Caco-2 (cell line): ENCODE data around the gene SCN4A. TPM values are rescaled to one million over a fixed set of nuclear protein-coding genes. Genes with fewer than 3 reads are reported as not detected.

Experiments
- BruUV-seq: library from RNA; stranded (reverse); fragments of 400-500 nt; replicated peaks from 2 replicates; lab custom pipeline; 2021; lab: Mats Ljungman, UMichigan
- CTCF ChIA-PET: fragments of 300-600 bp; sonication (Branson Sonifier 250); formaldehyde crosslinking; loops from one replicate; lab custom pipeline; 2022; ENCODE audit warnings: antibody characterized with exemption; lab: Charles Lee
- POLR2A ChIA-PET: fragments of 300-600 bp; sonication (Branson Sonifier 250); formaldehyde crosslinking; loops from one replicate; lab custom pipeline; 2022; ENCODE audit warnings: antibody characterized with exemption; lab: Charles Lee
- DNase-seq, 2 experiments: peaks; one replicate each; pipeline versions ENCODE4 v3.0.0 to v3.0.0-alpha.2; 2020 to 2022
- H3K27me3 ChIP-seq: replicated peaks from 2 replicates; pipeline ENCODE4 v1.6.0; 2011; ENCODE audit warnings: low read length; ENCODE audit not compliant: control insufficient read depth, insufficient read depth
- H3K36me3 ChIP-seq: 2 replicates; pipeline ENCODE4 v1.5.1; 2011; ENCODE audit warnings: low read length; ENCODE audit not compliant: control insufficient read depth, insufficient read depth
- H3K4me1 ChIP-seq: fragments of 250-450 bp; sonication (Bioruptor Pico); 2 replicates; pipeline ENCODE4 v1.5.1; 2020; ENCODE audit warnings: mild to moderate bottlenecking
- H3K4me3 ChIP-seq: 2 replicates; pipeline ENCODE4 v1.5.1; 2011; ENCODE audit warnings: low read depth, mild to moderate bottlenecking, control low read depth, low read length
- H3K9me3 ChIP-seq: fragments of 250-450 bp; sonication (Bioruptor Pico); 2 replicates; pipeline ENCODE4 v1.5.1; 2020; ENCODE audit warnings: mild to moderate bottlenecking, moderate library complexity
- H3K27ac Mint-ChIP-seq: one replicate; pipeline ENCODE4 v1.8.0; 2022; ENCODE audit warnings: mixed read lengths; ENCODE audit not compliant: unreplicated experiment
- H3K27me3 Mint-ChIP-seq: one replicate; pipeline ENCODE4 v1.8.0; 2022; ENCODE audit warnings: mixed read lengths; ENCODE audit not compliant: insufficient read depth, unreplicated experiment
- H3K36me3 Mint-ChIP-seq: one replicate; pipeline ENCODE4 v1.8.0; 2022; ENCODE audit warnings: mild to moderate bottlenecking, mixed read lengths; ENCODE audit not compliant: insufficient read depth, unreplicated experiment
- H3K4me1 Mint-ChIP-seq: one replicate; pipeline ENCODE4 v1.8.0; 2022; ENCODE audit warnings: low read depth, mixed read lengths; ENCODE audit not compliant: unreplicated experiment
- H3K4me3 Mint-ChIP-seq: one replicate; pipeline ENCODE4 v1.8.0; 2022; ENCODE audit warnings: mild to moderate bottlenecking, moderate library complexity, mixed read lengths; ENCODE audit not compliant: unreplicated experiment
- H3K9me3 Mint-ChIP-seq: one replicate; pipeline ENCODE4 v1.8.0; 2022; ENCODE audit warnings: mixed read lengths; ENCODE audit not compliant: unreplicated experiment
- CTCF ChIP-seq, 2 experiments: fragments of 200-600 bp in 1 of 2; IDR thresholded peaks; 1 replicate in 1 of 2; 2 replicates in 1 of 2; pipeline versions ENCODE4 v1.5.1 to v1.8.0; 2011 to 2022; ENCODE audit warnings: antibody characterized with exemption in 1 of 2, control low read depth in 1 of 2, inconsistent platforms in 1 of 2, low read depth in 1 of 2, low read length in 1 of 2, mild to moderate bottlenecking in 1 of 2, moderate library complexity in 1 of 2; ENCODE audit not compliant: insufficient read depth in 1 of 2, severe bottlenecking in 1 of 2, unreplicated experiment in 1 of 2
- intact Hi-C: fragments of 100-400 bp; cut with micrococcal nuclease; formaldehyde crosslinking; loops from one replicate; pipeline ENCODE4 v1.10.0; 2022; ENCODE audit not compliant: unreplicated experiment
- total RNA-seq: library from RNA; stranded (reverse); gene quantifications from 2 replicates; pipeline ENCODE4 v1.2.3, GENCODE V29; 2022

Gene SCN4A
- total RNA-seq, 1 experiment from 2014 or later = not detected

DNA sequence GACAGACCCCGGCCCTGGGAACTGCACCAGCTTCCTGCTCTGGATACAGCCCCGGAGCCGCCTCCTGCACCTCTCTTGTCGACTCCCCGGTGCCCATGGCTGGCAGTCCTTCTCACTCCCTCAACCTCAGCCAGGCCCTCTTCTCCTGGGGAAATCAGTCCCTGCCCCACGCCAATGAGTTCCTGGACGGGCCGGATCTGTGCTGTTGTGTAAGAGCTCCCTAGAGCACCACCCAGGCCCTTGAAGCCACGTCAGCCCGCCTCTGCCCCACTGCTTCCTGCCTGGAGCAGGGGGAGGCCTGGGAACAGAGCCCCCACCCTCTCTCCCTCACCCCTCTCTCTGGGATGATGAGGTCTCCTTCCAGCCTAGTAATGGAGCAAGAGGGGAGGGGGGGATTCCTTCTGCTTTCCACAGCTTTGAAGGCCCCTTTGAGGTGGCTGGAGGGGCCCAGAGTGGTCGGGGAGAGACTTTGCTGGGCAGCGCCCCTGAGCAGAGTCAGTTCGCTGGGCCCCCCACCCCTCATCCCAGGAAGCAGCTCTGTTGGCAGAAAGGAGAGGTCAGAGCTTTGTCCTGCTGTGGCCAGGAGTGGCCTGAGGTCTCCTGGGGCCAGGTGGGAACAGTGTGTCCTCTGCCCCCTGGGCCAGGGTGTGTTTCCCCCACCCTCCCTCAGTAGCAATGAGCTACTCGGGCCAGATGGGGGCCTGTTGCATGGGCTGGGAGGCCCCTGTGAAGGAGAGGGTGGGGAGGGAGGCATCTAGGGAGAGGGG, 29.2 kb upstream of the SCN4A start:
- ChIA-PET CTCF (interaction anchor here (0.7 kb wide), 1 partner anchor 15 kb away, joined by 3 read pairs; no protein-coding TSS in a partner anchor), POLR2A (no interaction called here)
- Histone ChIP-seq H3K4me3 (no peak overlapping the region), H3K9me3 (no peaks in the 10 kb centered on the region), H3K4me1 (peaks cover 5% of the 10 kb centered on the region; the same call in 1 of the 2 replicates), H3K27me3 (no peaks in the 10 kb centered on the region; the same call in 1 of the 2 replicates), H3K36me3 (no peaks in the 10 kb centered on the region)
- intact Hi-C loops = no loop called here
- no peak for TF ChIP-seq CTCF (IDR thresholded peaks at IDR 0.05; ENCODE audit: insufficient read depth in 1 of 2, low read depth in 1 of 2, low read length in 1 of 2, severe bottlenecking in 1 of 2, unreplicated experiment in 1 of 2)
- H3K36me3 Mint-ChIP-seq = no peaks in the 10 kb centered on the region
- H3K27me3 Mint-ChIP-seq = peaks cover 1% of the 10 kb centered on the region
- DNase-seq = peak in 1 of 2 experiments; percentile 14
- H3K9me3 Mint-ChIP-seq = no peaks in the 10 kb centered on the region
- H3K27ac Mint-ChIP-seq = no peak overlapping the region
- no peaks in the 10 kb centered on the region for H3K4me1 Mint-ChIP-seq
- H3K4me3 Mint-ChIP-seq = no peak overlapping the region
- no TSS peak for BruUV-seq

GRCh38 chr17:64001091-64001579, 28.4 kb upstream of the SCN4A start:
- H3K36me3 ChIP-seq = no peaks in the 10 kb centered on the region
- BruUV-seq = no TSS peak
- Mint-ChIP-seq H3K4me1 (no peaks in the 10 kb centered on the region), H3K9me3 (no peaks in the 10 kb centered on the region), H3K4me3 (no peak overlapping the region), H3K27me3 (peaks cover 5% of the 10 kb centered on the region), H3K27ac (no peak overlapping the region), H3K36me3 (no peaks in the 10 kb centered on the region)
- POLR2A ChIA-PET = no interaction called here
- intact Hi-C loops = no loop called here
- peak in 1 of 2 experiments; percentile 23 for DNase-seq
- H3K4me1 ChIP-seq = peaks cover 5% of the 10 kb centered on the region; the same call in 1 of the 2 replicates
- H3K9me3 ChIP-seq = no peaks in the 10 kb centered on the region
- H3K4me3 ChIP-seq = no peak overlapping the region
- CTCF ChIA-PET = no interaction called here
- H3K27me3 ChIP-seq = no peaks in the 10 kb centered on the region; the same call in 1 of the 2 replicates
- TF ChIP-seq CTCF (IDR thresholded peaks at IDR 0.05; ENCODE audit: insufficient read depth in 1 of 2, low read depth in 1 of 2, low read length in 1 of 2, severe bottlenecking in 1 of 2, unreplicated experiment in 1 of 2) = no peak

- ChIA-PET POLR2A (no interaction called here), CTCF (no interaction called here)
- H3K27ac Mint-ChIP-seq = no peak overlapping the region
Measured at GRCh38 chr17:63999680-64000531, 27.2 kb upstream of the SCN4A start.

More at GRCh38 chr17:63999680-64000531, 27.2 kb upstream of the SCN4A start:
- intact Hi-C loops = no loop called here
- DNase-seq = peak in 1 of 2 experiments; percentile 24
- no peaks in the 10 kb centered on the region for H3K9me3 Mint-ChIP-seq
- BruUV-seq = no TSS peak
- H3K9me3 ChIP-seq = no peaks in the 10 kb centered on the region
- no peaks in the 10 kb centered on the region for H3K4me1 Mint-ChIP-seq
- peaks cover 9% of the 10 kb centered on the region for H3K27me3 Mint-ChIP-seq
- no peaks in the 10 kb centered on the region for H3K36me3 Mint-ChIP-seq
- peaks cover 5% of the 10 kb centered on the region; the same call in 1 of the 2 replicates for H3K4me1 ChIP-seq
- H3K4me3 Mint-ChIP-seq = no peak overlapping the region
- TF ChIP-seq CTCF (IDR thresholded peaks at IDR 0.05; ENCODE audit: insufficient read depth in 1 of 2, low read depth in 1 of 2, low read length in 1 of 2, severe bottlenecking in 1 of 2, unreplicated experiment in 1 of 2) = no peak
- H3K36me3 ChIP-seq = no peaks in the 10 kb centered on the region
- no peak overlapping the region for H3K4me3 ChIP-seq
- no peaks in the 10 kb centered on the region; the same call in 1 of the 2 replicates for H3K27me3 ChIP-seq
